Fibroblast of the aortic adventitia (primary cell): ENCODE data around the gene C19orf81. TPM values are rescaled to one million over a fixed set of nuclear protein-coding genes. Genes with fewer than 3 reads are reported as not detected.
A peak's percentile ranks its signal among the peaks of the same experiment; 100 is the strongest.

ENCODE experiments used
- DNase-seq: peaks from one replicate; pipeline ENCODE4 v3.0.0-alpha.2; 2010; ENCODE audit warnings: low read depth
- H3K4me3 ChIP-seq: 2 replicates; pipeline ENCODE4 v1.5.1; 2011; ENCODE audit warnings: low read depth, mild to moderate bottlenecking, control low read depth, low read length, moderate library complexity
- CTCF ChIP-seq: IDR thresholded peaks from 2 replicates; pipeline ENCODE4 v1.5.1; 2011; ENCODE audit warnings: mild to moderate bottlenecking, low read length, control low read depth, inconsistent platforms; ENCODE audit not compliant: insufficient read depth
- total RNA-seq: library from RNA; depleted of rRNA; stranded (reverse); fragments of >200 nt; gene quantifications from 2 replicates; pipeline ENCODE4 v1.2.3, GENCODE V29; 2012; ENCODE audit warnings: low replicate concordance

C19orf81 gene
- total RNA-seq, 1 donor: not detected

GRCh38 chr19:50667177-50667758 is 18.0 kb downstream of the C19orf81 start:
- DNase-seq: no peak
- TF ChIP-seq CTCF: no peak
- H3K4me3 ChIP-seq: no peak overlapping the region

DNA sequence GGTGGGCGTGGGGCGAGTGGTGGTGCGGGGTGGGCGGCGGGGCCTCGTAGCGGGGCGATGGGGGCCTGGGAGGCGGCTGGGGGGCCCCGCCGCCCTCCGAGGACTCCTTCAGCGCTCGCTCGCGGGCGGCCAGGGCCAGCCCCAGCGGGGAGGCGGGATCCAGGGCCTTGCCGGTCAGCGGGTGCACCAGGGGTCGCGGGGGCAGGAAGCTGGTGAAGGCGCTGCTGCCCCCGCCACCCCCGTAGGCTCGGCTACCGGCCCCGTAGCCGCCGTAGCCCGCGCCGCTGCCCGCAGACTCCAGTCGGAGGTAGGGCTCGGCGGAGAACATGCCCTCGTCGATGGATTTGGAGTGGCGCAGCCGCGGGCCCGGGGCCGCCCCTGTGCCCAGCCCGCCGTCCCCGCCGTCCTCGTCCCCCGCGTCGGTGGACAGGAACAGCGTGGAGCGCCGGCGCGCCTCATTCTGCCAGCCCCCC is 18.6 kb downstream of the C19orf81 start:
- DNase-seq: no peak
- H3K4me3 ChIP-seq: no peak overlapping the region
- TF ChIP-seq CTCF: no peak

DNA sequence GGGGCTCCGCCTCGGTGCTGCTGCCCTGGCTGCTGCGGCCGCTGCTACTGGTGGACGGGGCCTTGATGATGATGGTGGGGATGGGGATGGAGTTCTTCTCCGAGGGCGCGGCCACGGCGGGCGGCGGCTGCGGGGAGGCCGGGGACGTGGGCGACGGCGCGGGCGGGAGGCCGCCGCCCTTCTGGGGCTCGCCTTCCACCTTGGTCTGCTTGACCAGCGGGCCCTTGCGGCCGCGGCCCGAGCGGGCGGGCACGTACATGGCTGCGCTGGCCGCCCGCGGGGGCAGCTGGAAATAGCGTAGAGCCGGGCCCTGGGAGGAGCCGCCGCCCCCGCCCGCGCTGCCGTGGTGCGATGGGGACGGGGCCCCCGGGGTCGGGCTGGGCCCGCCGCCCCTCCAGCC is 19.2 kb downstream of the C19orf81 start:
- no peak for TF ChIP-seq CTCF
- DNase-seq: no peak

DNA sequence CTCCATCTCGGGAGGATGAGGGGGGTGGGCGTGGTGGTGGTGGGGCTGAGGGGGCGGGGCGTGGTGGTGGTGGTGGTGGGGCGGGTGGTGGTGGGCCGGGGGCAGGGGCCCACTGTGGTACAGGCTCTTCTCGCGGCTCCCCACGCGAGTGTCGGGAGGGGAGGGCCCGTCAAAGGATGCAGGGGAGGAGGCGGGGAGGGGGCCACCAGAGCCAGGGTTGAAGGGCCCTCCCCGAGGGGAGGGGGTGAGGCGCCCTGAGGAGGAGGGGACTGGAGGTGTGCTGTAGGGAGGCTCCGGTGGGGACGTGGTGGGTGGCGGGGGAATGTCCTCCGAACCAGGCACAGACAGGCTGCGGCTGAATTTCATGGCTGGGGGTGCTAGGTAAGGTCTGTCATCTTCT is 19.6 kb downstream of the C19orf81 start:
- DNase-seq: no peak
- no peak for TF ChIP-seq CTCF

More for the DNA sequence above, 19.2 kb downstream of the C19orf81 start:
- no peak overlapping the region for H3K4me3 ChIP-seq

DNA sequence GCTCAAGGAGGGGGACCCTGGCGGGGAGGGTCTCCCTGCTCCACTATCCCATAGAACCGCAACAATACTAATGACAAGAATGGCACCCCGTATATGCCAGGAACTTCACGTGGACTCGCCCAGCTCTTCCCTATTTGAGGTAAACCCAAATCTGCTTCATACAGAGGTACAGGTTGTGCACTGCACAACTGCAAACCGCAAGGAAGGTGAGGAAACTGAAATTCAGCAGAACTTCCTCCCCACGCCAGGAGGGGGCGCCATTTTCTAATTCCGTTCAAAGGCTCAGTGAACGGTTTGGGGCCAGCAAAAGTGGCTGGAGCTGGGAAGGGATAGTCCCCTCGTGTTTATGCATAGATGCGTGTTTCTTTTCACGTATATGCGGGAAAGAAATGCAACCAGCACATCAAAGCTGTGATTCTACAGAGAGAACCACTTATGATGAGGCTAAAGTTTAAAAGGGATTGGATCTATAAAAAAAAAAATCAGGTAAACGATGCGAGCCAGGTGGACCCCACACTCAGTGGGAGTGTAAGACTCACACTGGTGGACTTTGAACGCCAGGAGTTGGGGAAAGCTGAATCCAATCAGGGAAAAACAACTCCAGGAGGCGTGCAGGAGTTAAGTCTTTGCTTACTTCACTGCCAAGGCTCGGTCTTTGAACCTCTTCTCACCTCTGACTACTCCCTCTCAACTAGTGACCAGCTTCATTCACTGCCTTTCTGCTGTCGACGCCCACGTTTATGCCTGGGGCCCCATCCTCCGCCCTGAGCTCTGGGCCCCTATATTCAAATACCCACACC is 20.3 kb downstream of the C19orf81 start:
- peak; percentile 82 for TF ChIP-seq CTCF
- peak; percentile 44 for DNase-seq
- H3K4me3 ChIP-seq: no peak overlapping the region

More for the DNA sequence above, 19.6 kb downstream of the C19orf81 start:
- H3K4me3 ChIP-seq: no peak overlapping the region

- no peak overlapping the region for H3K4me3 ChIP-seq
- DNase-seq: no peak
- no peak for TF ChIP-seq CTCF
Observed at GRCh38 chr19:50670102-50670380, 20.8 kb downstream of the C19orf81 start.
